Natural killer cell treated with Interleukin-12 subunit alpha and Interleukin-12 subunit beta and Interleukin-15 and Interleukin-18, amount 100 ng/mL, for 72 hours (primary cell): ENCODE measurements around the gene TRPM5. TPM values are rescaled to one million over a fixed set of nuclear protein-coding genes. Genes with fewer than 3 reads are reported as not detected.

ENCODE experiments used
- ATAC-seq, 2 donors: fragments of 150-1000 bp; cut with Tn5 transposase in 1 of 2; sonication (Bioruptor Pico), chemical (Tn5 transposase) in 1 of 2; 2 replicates each; pipeline ENCODE4 v1.10.0; 2021
- DNase-seq: peaks from one replicate; pipeline ENCODE4 v3.0.0; 2022; ENCODE audit warnings: low spot score
- H3K27ac Mint-ChIP-seq, 2 donors: 1 replicate in 1 of 2; 2 replicates in 1 of 2; pipeline ENCODE4 v1.8.0; 2022; ENCODE audit warnings: mixed read lengths in 2 of 2, mild to moderate bottlenecking in 1 of 2, moderate library complexity in 1 of 2
- H3K27me3 Mint-ChIP-seq, 2 donors: 1 replicate in 1 of 2; 2 replicates in 1 of 2; pipeline ENCODE4 v1.8.0; 2022; ENCODE audit warnings: mixed read lengths in 2 of 2
- H3K36me3 Mint-ChIP-seq: one replicate; pipeline ENCODE4 v1.8.0; 2022; ENCODE audit warnings: mixed read lengths
- H3K4me1 Mint-ChIP-seq, 2 donors: 1 replicate in 1 of 2; 2 replicates in 1 of 2; pipeline ENCODE4 v1.8.0; 2022; ENCODE audit warnings: low read depth in 2 of 2, mixed read lengths in 2 of 2, mild to moderate bottlenecking in 1 of 2
- H3K4me3 Mint-ChIP-seq: one replicate; pipeline ENCODE4 v1.8.0; 2022; ENCODE audit warnings: mixed read lengths
- H3K9me3 Mint-ChIP-seq: 2 replicates; pipeline ENCODE4 v1.8.0; 2022; ENCODE audit warnings: mixed read lengths
- total RNA-seq, 2 donors: library from RNA; stranded (reverse); gene quantifications; one replicate each; pipeline ENCODE4 v1.2.3, GENCODE V29; 2022

The TRPM5 gene
- total RNA-seq, 2 donors from 2014 or later, result not detected

- Mint-ChIP-seq H3K36me3 (no peaks in the 10 kb centered on the region), H3K9me3 (no peaks in the 10 kb centered on the region), H3K4me3 (no peak overlapping the region), H3K4me1 (no peaks in the 10 kb centered on the region), H3K27me3 (no peaks in the 10 kb centered on the region), H3K27ac (no peak overlapping the region)
- no peak for ATAC-seq
- DNase-seq, result no peak
Measured at GRCh38 chr11:2421996-2422395, 22.3 kb downstream of the TRPM5 start.

GRCh38 chr11:2421226-2421994 is 22.9 kb downstream of the TRPM5 start:
- H3K9me3 Mint-ChIP-seq, result no peaks in the 10 kb centered on the region
- DNase-seq (no peak), ATAC-seq (no peak)
- no peaks in the 10 kb centered on the region for H3K4me1 Mint-ChIP-seq
- H3K27ac Mint-ChIP-seq, result no peak overlapping the region
- H3K27me3 Mint-ChIP-seq, result no peaks in the 10 kb centered on the region
- H3K4me3 Mint-ChIP-seq, result no peak overlapping the region
- H3K36me3 Mint-ChIP-seq, result no peaks in the 10 kb centered on the region

DNA sequence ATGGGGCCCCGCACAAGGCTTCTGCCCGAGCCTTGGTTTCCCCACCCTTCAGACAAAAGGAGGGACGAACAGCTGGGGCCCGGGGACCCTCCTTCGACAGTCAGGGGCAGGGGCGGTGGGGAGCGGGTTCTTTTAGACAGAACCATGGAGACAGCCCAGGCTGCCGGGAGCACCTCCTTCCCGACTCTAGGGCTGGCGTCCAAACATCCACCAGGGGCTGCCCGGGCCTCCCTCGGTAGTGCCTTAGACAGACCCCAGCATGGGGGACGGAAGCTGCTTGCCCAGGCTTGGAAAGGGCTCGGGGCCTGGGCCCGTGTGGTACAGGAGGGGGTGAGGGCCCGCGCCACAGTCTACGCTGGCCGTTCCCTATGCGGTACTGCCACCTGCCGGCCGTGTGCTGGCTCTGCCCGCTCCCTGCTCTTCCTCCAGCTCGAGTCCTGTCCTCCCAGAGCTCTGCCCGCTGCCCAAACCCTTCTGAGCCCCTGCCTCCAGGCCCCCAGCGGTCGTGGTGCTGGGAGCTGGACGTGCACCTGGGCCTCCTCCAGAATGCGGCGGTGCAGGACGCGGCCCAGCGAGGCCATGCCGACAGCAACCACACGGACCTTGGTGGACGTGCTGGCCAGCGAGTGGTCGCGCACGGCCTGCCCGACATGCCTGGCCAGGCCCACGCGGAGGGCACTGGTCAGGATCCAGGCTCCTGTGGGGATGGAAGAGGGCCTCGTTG is 23.6 kb downstream of the TRPM5 start:
- ATAC-seq (peak; percentile 84 to 88), DNase-seq (no peak)
- Mint-ChIP-seq H3K36me3 (no peaks in the 10 kb centered on the region), H3K4me1 (no peaks in the 10 kb centered on the region), H3K9me3 (no peaks in the 10 kb centered on the region), H3K27ac (no peak overlapping the region), H3K27me3 (no peaks in the 10 kb centered on the region), H3K4me3 (no peak overlapping the region)

GRCh38 chr11:2419638-2420501 is 24.4 kb downstream of the TRPM5 start:
- H3K36me3 Mint-ChIP-seq, result no peaks in the 10 kb centered on the region
- DNase-seq (no peak), ATAC-seq (peak; percentile 48 to 55)
- H3K4me3 Mint-ChIP-seq, result no peak overlapping the region
- H3K9me3 Mint-ChIP-seq, result no peaks in the 10 kb centered on the region
- H3K4me1 Mint-ChIP-seq, result no peaks in the 10 kb centered on the region
- H3K27ac Mint-ChIP-seq, result no peak overlapping the region
- H3K27me3 Mint-ChIP-seq, result no peaks in the 10 kb centered on the region

GRCh38 chr11:2418693-2419360 is 25.5 kb downstream of the TRPM5 start:
- Mint-ChIP-seq H3K36me3 (no peaks in the 10 kb centered on the region), H3K27me3 (no peaks in the 10 kb centered on the region), H3K4me1 (no peaks in the 10 kb centered on the region), H3K27ac (no peak overlapping the region), H3K4me3 (no peak overlapping the region), H3K9me3 (no peaks in the 10 kb centered on the region)
- ATAC-seq (no peak), DNase-seq (no peak)

GRCh38 chr11:2417856-2418692 is 26.2 kb downstream of the TRPM5 start:
- DNase-seq (no peak), ATAC-seq (no peak)
- Mint-ChIP-seq H3K4me3 (no peak overlapping the region), H3K4me1 (no peaks in the 10 kb centered on the region), H3K27me3 (no peaks in the 10 kb centered on the region), H3K36me3 (no peaks in the 10 kb centered on the region), H3K9me3 (no peaks in the 10 kb centered on the region), H3K27ac (no peak overlapping the region)

GRCh38 chr11:2416765-2417164 is 27.5 kb downstream of the TRPM5 start:
- DNase-seq (no peak), ATAC-seq (no peak)
- Mint-ChIP-seq H3K36me3 (no peaks in the 10 kb centered on the region), H3K4me3 (no peak overlapping the region), H3K4me1 (no peaks in the 10 kb centered on the region), H3K27me3 (no peaks in the 10 kb centered on the region), H3K9me3 (no peaks in the 10 kb centered on the region), H3K27ac (no peak overlapping the region)

DNA sequence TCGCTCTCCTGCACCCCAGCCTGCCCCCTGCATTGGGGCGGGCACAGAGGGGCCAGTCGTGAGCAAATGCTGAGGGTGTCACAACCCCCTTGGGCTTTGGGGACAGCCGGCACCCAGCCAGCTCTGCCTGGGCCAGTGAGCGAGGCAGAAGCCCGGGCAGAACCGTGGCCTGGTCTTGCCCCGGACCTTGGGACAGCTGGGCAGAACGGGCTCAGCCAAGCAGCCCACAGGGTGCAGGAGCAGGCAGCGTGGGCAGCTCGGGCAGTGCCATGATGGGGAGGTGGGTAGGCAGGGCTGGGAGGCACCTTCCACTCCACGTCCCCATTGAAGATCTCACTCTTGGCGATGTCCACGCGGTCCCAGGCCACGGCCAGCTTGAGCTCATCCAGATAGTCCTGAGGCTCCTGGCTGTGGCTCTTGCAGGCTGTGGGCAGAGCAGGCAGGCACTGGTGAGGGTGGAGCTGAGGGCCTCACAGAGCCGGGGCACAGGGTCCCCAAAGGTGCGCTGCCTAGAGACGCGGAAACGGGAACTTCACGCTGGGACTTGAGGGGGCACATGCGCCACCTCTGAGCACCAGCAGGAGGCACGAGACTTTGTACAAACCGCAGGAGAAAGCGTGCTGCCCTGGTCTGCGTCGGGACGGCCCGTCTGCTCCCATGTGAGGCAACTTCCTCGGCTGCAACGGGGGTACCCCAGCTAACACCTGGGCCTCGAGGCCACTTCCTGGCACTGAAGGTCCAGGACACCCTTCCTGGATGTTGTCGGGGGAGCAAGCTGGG is 28.5 kb downstream of the TRPM5 start:
- Mint-ChIP-seq H3K27me3 (no peaks in the 10 kb centered on the region), H3K4me1 (no peaks in the 10 kb centered on the region), H3K4me3 (no peak overlapping the region), H3K9me3 (no peaks in the 10 kb centered on the region), H3K36me3 (no peaks in the 10 kb centered on the region), H3K27ac (no peak overlapping the region)
- DNase-seq (no peak), ATAC-seq (no peak)

- Mint-ChIP-seq H3K9me3 (no peaks in the 10 kb centered on the region), H3K36me3 (no peaks in the 10 kb centered on the region), H3K27me3 (no peaks in the 10 kb centered on the region), H3K4me1 (no peaks in the 10 kb centered on the region), H3K27ac (no peak overlapping the region), H3K4me3 (no peak overlapping the region)
- ATAC-seq (no peak), DNase-seq (no peak)
Measured at GRCh38 chr11:2415171-2415570, 29.1 kb downstream of the TRPM5 start.

DNA sequence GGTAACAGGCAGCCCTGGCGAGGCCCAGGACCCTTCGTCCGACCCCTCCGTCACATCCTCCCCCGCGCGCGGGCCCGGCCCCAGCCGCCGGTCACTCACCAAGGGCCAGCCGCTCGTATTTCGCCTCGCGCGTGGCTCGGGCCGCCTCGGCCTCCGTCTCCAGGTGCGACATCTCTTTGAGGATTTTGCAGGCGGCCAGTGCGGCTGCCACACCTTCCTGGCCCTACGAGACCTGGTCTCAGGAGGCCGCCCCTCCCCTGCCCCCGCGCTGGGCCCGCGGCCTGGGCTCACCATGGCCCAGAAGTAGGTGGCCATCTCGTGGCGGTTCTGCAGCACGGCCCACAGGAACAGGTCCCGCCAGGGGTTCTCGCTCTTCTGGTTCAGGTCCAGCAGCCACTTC is 29.7 kb downstream of the TRPM5 start:
- DNase-seq, result no peak
- Mint-ChIP-seq H3K27ac (no peak overlapping the region), H3K27me3 (no peaks in the 10 kb centered on the region), H3K4me3 (no peak overlapping the region), H3K9me3 (no peaks in the 10 kb centered on the region), H3K4me1 (no peaks in the 10 kb centered on the region), H3K36me3 (no peaks in the 10 kb centered on the region)
- no peak for ATAC-seq

GRCh38 chr11:2413742-2414579 is 30.4 kb downstream of the TRPM5 start:
- no peaks in the 10 kb centered on the region for H3K27me3 Mint-ChIP-seq
- no peak overlapping the region for H3K27ac Mint-ChIP-seq
- H3K9me3 Mint-ChIP-seq, result no peaks in the 10 kb centered on the region
- H3K36me3 Mint-ChIP-seq, result no peaks in the 10 kb centered on the region
- H3K4me3 Mint-ChIP-seq, result no peak overlapping the region
- ATAC-seq (no peak), DNase-seq (no peak)
- no peaks in the 10 kb centered on the region for H3K4me1 Mint-ChIP-seq

- H3K27me3 Mint-ChIP-seq, result no peaks in the 10 kb centered on the region
- DNase-seq, result no peak
- ATAC-seq, result no peak
- H3K4me3 Mint-ChIP-seq, result no peak overlapping the region
- H3K27ac Mint-ChIP-seq, result no peak overlapping the region
- H3K9me3 Mint-ChIP-seq, result no peaks in the 10 kb centered on the region
- H3K36me3 Mint-ChIP-seq, result no peaks in the 10 kb centered on the region
- no peaks in the 10 kb centered on the region for H3K4me1 Mint-ChIP-seq
Measured at GRCh38 chr11:2412323-2412722, 32.0 kb downstream of the TRPM5 start.
